NOMO-1 treated with DMSO at 0.1 percent for 48 hours (cell line): ENCODE data around the gene RND2.

ENCODE experiments used
- DNase-seq: peaks from one replicate; lab custom pipeline; 2025; ENCODE audit not compliant: unreplicated experiment; lab: John Stamatoyannopoulos, UW

The RND2 gene

GRCh38 chr17:43070872-43071271 is 45.8 kb downstream of the RND2 start:
- no peak for DNase-seq

DNA sequence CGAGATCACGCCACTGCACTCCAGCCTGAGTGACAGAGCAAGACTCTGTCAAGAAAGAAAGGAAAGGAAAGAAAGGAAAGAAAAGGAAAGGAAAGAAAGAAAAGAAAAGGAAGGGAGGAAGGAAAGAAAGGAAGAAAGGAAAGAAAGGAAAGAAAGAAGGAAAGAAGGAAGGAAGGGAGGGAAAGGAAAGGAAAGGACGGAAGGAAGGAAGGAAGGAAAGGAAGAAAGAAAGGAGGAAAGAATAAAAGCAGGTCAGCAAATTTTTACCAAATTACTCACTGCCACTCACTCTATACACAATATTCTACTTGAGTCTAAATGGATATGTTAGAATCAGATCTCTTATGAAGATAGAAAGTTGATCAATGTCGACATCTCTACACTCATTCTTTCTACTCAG is 49.8 kb downstream of the RND2 start:
- no peak for DNase-seq

GRCh38 chr17:43079641-43080302 is 54.7 kb downstream of the RND2 start:
- DNase-seq = no peak
